ENCODE data around the gene CHST11. TPM values are rescaled to one million over a fixed set of nuclear protein-coding genes. Genes with fewer than 3 reads are reported as not detected.

The CHST11 gene
- total and polyA plus RNA-seq, 2 of the 4 experiments (the other 2 are of a cell fraction): 1.4 to 2.7 TPM

DNA sequence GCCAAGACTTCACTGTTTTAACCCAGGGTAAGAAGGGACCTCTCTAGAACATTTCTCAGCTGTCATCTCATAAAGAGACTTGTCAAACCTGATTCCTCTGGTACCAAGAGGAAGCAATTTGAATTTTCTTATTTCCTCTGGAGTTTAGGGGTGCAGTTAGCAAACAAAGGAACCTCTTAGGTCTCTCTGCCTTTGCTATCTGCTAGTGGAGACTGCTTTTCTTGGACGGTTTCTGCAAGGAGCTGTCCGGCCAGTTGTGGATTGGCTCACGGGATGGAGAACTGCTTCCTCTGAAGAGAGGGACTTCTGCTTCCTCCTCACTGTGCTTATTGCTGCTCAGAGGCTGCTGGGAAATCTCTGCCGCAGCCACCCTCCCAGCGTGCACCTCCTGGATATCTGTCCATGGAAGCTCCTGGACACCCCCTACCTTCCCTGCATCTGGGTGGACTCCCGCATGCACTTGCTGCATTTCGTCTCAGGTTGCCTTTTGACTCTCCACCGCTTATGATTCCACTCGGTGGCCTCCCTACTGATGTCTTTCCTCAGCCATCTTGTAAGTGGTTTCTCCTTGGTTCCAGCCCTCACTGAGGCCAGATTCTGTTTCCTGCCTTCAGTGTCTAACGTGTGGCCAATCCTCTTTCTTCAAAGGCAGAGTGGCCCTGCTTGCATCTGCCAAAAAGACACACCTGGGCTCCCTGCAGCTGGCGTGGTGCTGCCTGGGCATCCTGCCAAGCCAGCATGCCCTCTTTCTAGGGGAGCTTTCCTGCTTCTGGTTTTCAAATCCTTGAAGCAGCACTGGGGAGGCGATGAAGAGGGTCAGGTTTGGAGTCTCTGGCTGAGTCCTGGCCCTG lies 187.3 kb downstream of the CHST11 start:
- Histone ChIP-seq H4K20me1 (ENCODE audit: insufficient read depth, low read length) (no peaks in the 10 kb centered on the region), H2BK20ac (ENCODE audit: low read depth, low read length) (no peak overlapping the region), H3K18ac (ENCODE audit: low read depth, low read length) (no peak overlapping the region), H4K5ac (ENCODE audit: low read depth, low read length) (no peak overlapping the region), H3K27me3 (ENCODE audit: control insufficient read depth, insufficient read depth, low read length) (peaks cover 4% of the 10 kb centered on the region), H3K4me1 (ENCODE audit: control insufficient read depth, insufficient read depth, low read length) (no peaks in the 10 kb centered on the region), H3K4me3 (ENCODE audit: insufficient read depth, low read depth, low read length) (no peak overlapping the region), H3K23ac (ENCODE audit: low read depth, low read length) (no peak overlapping the region), H3K56ac (ENCODE audit: extremely low read depth, insufficient read depth, low read length) (no peak overlapping the region), H3K14ac (replicated peaks; ENCODE audit: low read depth, low read length) (no peak overlapping the region), H3K9me3 (ENCODE audit: control insufficient read depth, insufficient read depth, low read length) (peaks cover 4% of the 10 kb centered on the region), H2AK5ac (ENCODE audit: low read depth, low read length) (no peak overlapping the region), H3K36me3 (ENCODE audit: control insufficient read depth, insufficient read depth, low read length) (no peaks in the 10 kb centered on the region), H3K27ac (ENCODE audit: insufficient read depth, low read length) (no peak overlapping the region), H3K4me2 (ENCODE audit: low read depth, low read length) (no peak overlapping the region), H3K79me1 (ENCODE audit: low read depth in 1 of 2, low read length in 2 of 2) (no peaks in the 10 kb centered on the region), H2BK15ac (ENCODE audit: low read depth, low read length) (no peak overlapping the region), H2AK9ac (replicated peaks; ENCODE audit: low read depth, low read length, poor library complexity) (no peak overlapping the region), H3K9me1 (ENCODE audit: insufficient read depth, low read length) (no peaks in the 10 kb centered on the region), H3K4ac (ENCODE audit: low read depth, low read length) (no peak overlapping the region), H4K8ac (ENCODE audit: low read depth in 2 of 2, low read length in 2 of 2) (no peak overlapping the region), H2BK5ac (ENCODE audit: low read depth, low read length, poor library complexity, severe bottlenecking) (no peak overlapping the region), H2BK120ac (ENCODE audit: low read depth, low read length) (no peak overlapping the region), H2AFZ (replicated peaks; ENCODE audit: low read length, poor library complexity) (peak overlapping the region; percentile 15), H3K9ac (ENCODE audit: low read depth, low read length) (no peak overlapping the region), H4K91ac (ENCODE audit: insufficient read depth, low read depth, low read length) (no peak overlapping the region)
- dilution Hi-C loops (cut with HindIII; ENCODE audit: low sequenced_read_pairs, unreplicated experiment): no loop called here
- in situ Hi-C loops (cut with MboI; ENCODE audit: low sequenced_read_pairs): no loop called here
- DNase-seq: no peak
- no TSS peak for BruUV-seq (replicated peaks)
- POLR2A ChIA-PET (ENCODE audit: unreplicated experiment): no interaction called here
- intact Hi-C loops (cut with micrococcal nuclease): no loop called here
- CTCF ChIA-PET: no interaction called here
- ATAC-seq (ENCODE audit: low read depth): no peak; the same call in 1 of the 2 replicates
- 64% methylated on average over 8 of the region's 12 CpGs; no CpG with 5 or more reads in 1 of the 2 experiments for WGBS, 2 experiments (ENCODE audit: extremely low coverage in 2 of 2, insufficient read length in 1 of 2)
- TF ChIP-seq, protein P1, sequence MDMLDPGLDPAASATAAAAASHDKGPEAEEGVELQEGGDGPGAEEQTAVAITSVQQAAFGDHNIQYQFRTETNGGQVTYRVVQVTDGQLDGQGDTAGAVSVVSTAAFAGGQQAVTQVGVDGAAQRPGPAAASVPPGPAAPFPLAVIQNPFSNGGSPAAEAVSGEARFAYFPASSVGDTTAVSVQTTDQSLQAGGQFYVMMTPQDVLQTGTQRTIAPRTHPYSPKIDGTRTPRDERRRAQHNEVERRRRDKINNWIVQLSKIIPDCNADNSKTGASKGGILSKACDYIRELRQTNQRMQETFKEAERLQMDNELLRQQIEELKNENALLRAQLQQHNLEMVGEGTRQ (IDR thresholded peaks at IDR 0.05; ENCODE audit: low read depth, low read length): no peak
- TF ChIP-seq CHD1 (IDR thresholded peaks at IDR 0.05; ENCODE audit: low read depth, low read length): no peak
- no peak for TF ChIP-seq ELK1 (IDR thresholded peaks at IDR 0.05; ENCODE audit: borderline replicate concordance, low read depth, low read length)
- no peak for TF ChIP-seq RCOR1 (IDR thresholded peaks at IDR 0.05; ENCODE audit: insufficient replicate concordance, low read length)
- TF ChIP-seq RAD21 (IDR thresholded peaks at IDR 0.05; ENCODE audit: low read length): no peak
